ENCODE data around the gene MBOAT2. TPM values are rescaled to one million over a fixed set of nuclear protein-coding genes. Genes with fewer than 3 reads are reported as not detected.

MBOAT2 gene
- total RNA-seq, 2 donors from 2014 or later, result 2.7 to 8.0 TPM

GRCh38 chr2:8803658-8804379 is 199.7 kb downstream of the MBOAT2 start:
- Mint-ChIP-seq H3K27ac (peak overlapping the region in 1 of 2 donors; percentile 48), H3K4me1 (ENCODE audit: low read depth in 2 of 2) (peaks cover 7 to 8% of the 10 kb centered on the region in 2 donors), H3K36me3 (peaks cover 46% of the 10 kb centered on the region), H3K9me3 (no peaks in the 10 kb centered on the region), H3K4me3 (no peak overlapping the region), H3K27me3 (no peaks in the 10 kb centered on the region)
- no peak for DNase-seq (ENCODE audit: low spot score)
- peak; percentile 83 to 95 for ATAC-seq

DNA sequence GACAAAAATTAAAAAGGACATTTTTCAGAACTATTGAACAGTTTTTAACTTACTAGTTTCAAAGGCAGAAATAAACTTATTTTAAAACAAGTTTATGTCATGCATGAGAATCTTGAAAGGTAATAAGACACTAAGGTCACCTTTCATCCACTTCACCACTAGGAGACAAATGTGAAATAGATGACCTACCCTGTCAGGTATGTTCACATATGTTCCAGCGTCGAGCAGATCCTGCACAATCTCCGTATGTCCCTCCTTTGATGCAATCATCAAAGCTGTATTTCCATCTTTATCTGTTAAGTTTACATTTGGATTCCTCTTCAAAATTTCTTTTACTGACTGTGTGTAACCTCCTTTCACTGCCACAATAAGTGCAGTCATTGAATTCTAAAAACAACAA is 200.7 kb downstream of the MBOAT2 start:
- H3K4me1 Mint-ChIP-seq (ENCODE audit: low read depth in 2 of 2), result peaks cover 8 to 11% of the 10 kb centered on the region in 2 donors
- DNase-seq (ENCODE audit: low spot score), result no peak
- H3K36me3 Mint-ChIP-seq, result peaks cover 44% of the 10 kb centered on the region
- H3K27me3 Mint-ChIP-seq, result no peaks in the 10 kb centered on the region
- no peaks in the 10 kb centered on the region for H3K9me3 Mint-ChIP-seq
- H3K27ac Mint-ChIP-seq, result no peak overlapping the region
- no peak for ATAC-seq
- no peak overlapping the region for H3K4me3 Mint-ChIP-seq

Other genes starting within 250 kb of the MBOAT2 start
- gene KIDINS220, start 166.1 kb downstream of the MBOAT2 start, total RNA-seq, result 10 to 100 TPM; 39.1 to 43.8 TPM
- gene ASAP2, start 203.1 kb upstream of the MBOAT2 start, total RNA-seq, result not detected